Natural killer cell (primary cell): ENCODE data around the gene ADCY2. TPM values are rescaled to one million over a fixed set of nuclear protein-coding genes. Genes with fewer than 3 reads are reported as not detected.

Experiments used
- ATAC-seq, 3 donors: fragments of 150-1000 bp in 2 of 3; fragments of 200-7000 bp in 1 of 3; cut with Tn5 transposase; 1 replicate in 1 of 3; 2 replicates in 2 of 3; pipeline ENCODE4 v1.10.0; 2021; ENCODE audit warnings: mild to moderate bottlenecking in 2 of 3, moderate library complexity in 2 of 3
- DNase-seq, 2 donors: peaks; one replicate each; pipeline versions ENCODE4 v3.0.0 to v3.0.0-alpha.2; 2013 to 2021; ENCODE audit warnings: mixed read lengths in 1 of 2
- H3K27ac ChIP-seq: one replicate; pipeline ENCODE4 v1.5.1; 2013; ENCODE audit warnings: mild to moderate bottlenecking, low read length
- H3K27me3 ChIP-seq: one replicate; pipeline ENCODE4 v1.6.1; 2013; ENCODE audit warnings: low read length; ENCODE audit not compliant: control insufficient read depth, insufficient read depth
- H3K36me3 ChIP-seq: one replicate; pipeline ENCODE4 v1.6.1; 2013; ENCODE audit warnings: low read length; ENCODE audit not compliant: control insufficient read depth, insufficient read depth
- H3K4me1 ChIP-seq: one replicate; pipeline ENCODE4 v1.6.1; 2013; ENCODE audit warnings: low read length; ENCODE audit not compliant: control insufficient read depth, insufficient read depth
- H3K4me3 ChIP-seq: one replicate; pipeline ENCODE4 v1.5.1; 2013; ENCODE audit warnings: low read length
- H3K9me3 ChIP-seq: one replicate; pipeline ENCODE4 v1.6.1; 2013; ENCODE audit warnings: low read length; ENCODE audit not compliant: control insufficient read depth, insufficient read depth
- H3K27ac Mint-ChIP-seq, 2 donors: one replicate each; pipeline ENCODE4 v1.8.0; 2022; ENCODE audit warnings: mild to moderate bottlenecking in 2 of 2, mixed read lengths in 2 of 2, moderate library complexity in 1 of 2
- H3K27me3 Mint-ChIP-seq, 2 donors: one replicate each; pipeline ENCODE4 v1.8.0; 2022; ENCODE audit warnings: low read depth in 2 of 2, mixed read lengths in 2 of 2
- H3K36me3 Mint-ChIP-seq: one replicate; pipeline ENCODE4 v1.8.0; 2022; ENCODE audit warnings: mixed read lengths
- H3K4me1 Mint-ChIP-seq, 2 donors: one replicate each; pipeline ENCODE4 v1.8.0; 2022; ENCODE audit warnings: mixed read lengths in 2 of 2
- H3K4me3 Mint-ChIP-seq: one replicate; pipeline ENCODE4 v1.8.0; 2022; ENCODE audit warnings: mild to moderate bottlenecking, moderate library complexity, mixed read lengths
- H3K9me3 Mint-ChIP-seq, 2 donors: one replicate each; pipeline ENCODE4 v1.8.0; 2022; ENCODE audit warnings: mixed read lengths in 2 of 2
- CTCF ChIP-seq: fragments of 200-600 bp; IDR thresholded peaks from one replicate; pipeline ENCODE4 v1.8.0; 2022; ENCODE audit warnings: antibody characterized with exemption
- WGBS: methylation state at CpG from one replicate; pipeline ENCODE4 v1.1.7; 2013; ENCODE audit warnings: missing lambda C conversion rate; ENCODE audit not compliant: insufficient coverage; 5-methylcytosine and 5-hydroxymethylcytosine counted together
- intact Hi-C: fragments of 100-400 bp; cut with micrococcal nuclease; formaldehyde crosslinking; loops from one replicate; pipeline ENCODE4 v1.14.2; 2022
- total RNA-seq, 4 donors: library from RNA; stranded (reverse); fragments of 120-200 nt in 1 of 4; gene quantifications; one replicate each; pipeline versions ENCODE4 v1.2.3 to v1.2.4, GENCODE V29; 2013 to 2022

ADCY2 gene
- total RNA-seq, 3 donors from 2014 or later (not counting 1 experiment from before 2014, with no cell fraction given), result not detected

DNA sequence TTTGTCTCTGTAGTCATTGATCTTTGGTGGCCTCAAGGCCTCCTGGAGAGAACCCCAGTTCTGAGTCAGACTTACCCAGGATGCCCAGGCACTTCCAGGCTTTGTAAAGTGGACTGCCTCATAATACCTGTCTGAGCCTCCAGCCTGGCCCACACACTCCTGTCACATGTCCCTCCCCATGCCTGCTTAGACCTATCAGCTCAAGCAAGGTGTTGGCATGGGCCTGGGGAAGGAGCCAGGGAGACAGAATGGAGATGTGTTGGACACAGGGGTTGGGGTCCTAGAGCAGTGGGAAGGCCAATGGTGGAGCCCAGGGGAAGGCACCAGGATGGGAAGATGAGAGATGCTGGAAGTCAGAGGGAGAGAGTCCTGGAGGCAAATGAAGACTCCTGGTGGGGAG is 318.8 kb downstream of the ADCY2 start:
- Mint-ChIP-seq H3K27me3 (no peaks in the 10 kb centered on the region), H3K4me1 (no peaks in the 10 kb centered on the region), H3K4me3 (no peak overlapping the region), H3K27ac (no peak overlapping the region), H3K9me3 (no peaks in the 10 kb centered on the region), H3K36me3 (no peaks in the 10 kb centered on the region)
- TF ChIP-seq CTCF, result no peak
- Histone ChIP-seq H3K9me3 (no peaks in the 10 kb centered on the region), H3K4me1 (no peaks in the 10 kb centered on the region), H3K4me3 (no peak overlapping the region), H3K27me3 (no peaks in the 10 kb centered on the region), H3K36me3 (no peaks in the 10 kb centered on the region), H3K27ac (no peak overlapping the region)
- DNase-seq (no peak), ATAC-seq (no peak)
- intact Hi-C loops, result no loop called here

- Histone ChIP-seq H3K4me3 (no peak overlapping the region), H3K27me3 (no peaks in the 10 kb centered on the region), H3K27ac (no peak overlapping the region), H3K4me1 (no peaks in the 10 kb centered on the region), H3K9me3 (no peaks in the 10 kb centered on the region), H3K36me3 (no peaks in the 10 kb centered on the region)
- Mint-ChIP-seq H3K4me1 (no peaks in the 10 kb centered on the region), H3K27ac (no peak overlapping the region), H3K9me3 (peaks cover 0 to 3% of the 10 kb centered on the region in 2 donors), H3K36me3 (no peaks in the 10 kb centered on the region), H3K27me3 (no peaks in the 10 kb centered on the region), H3K4me3 (no peak overlapping the region)
- WGBS, result 90% methylated on average over 4 of the region's 4 CpGs
- DNase-seq (no peak), ATAC-seq (no peak)
- no peak for TF ChIP-seq CTCF
- intact Hi-C loops, result no loop called here
These were observed 321.8 kb downstream of the ADCY2 start for GRCh38 chr5:7717691-7718090.

DNA sequence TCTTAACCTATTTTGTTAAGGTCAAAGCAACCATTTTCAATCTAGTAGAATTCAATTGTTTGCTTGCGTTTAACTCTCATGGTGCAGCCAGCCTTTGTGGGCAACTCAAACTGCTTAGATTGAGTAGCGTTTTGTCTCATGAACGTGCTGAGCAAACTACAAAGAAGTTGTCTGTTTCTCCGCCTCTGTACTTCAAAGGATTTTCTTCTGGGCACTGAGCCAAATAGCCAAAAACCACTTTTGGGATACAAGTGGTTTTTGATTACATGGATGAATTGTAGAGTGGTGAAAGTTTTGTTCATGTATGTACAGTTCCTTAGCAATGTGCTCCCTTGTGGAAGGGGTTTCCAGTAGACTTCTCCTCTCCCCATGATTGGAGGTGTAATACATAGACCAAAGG is 332.1 kb downstream of the ADCY2 start:
- peaks cover 0 to 2% of the 10 kb centered on the region in 2 donors for H3K9me3 Mint-ChIP-seq
- no peak overlapping the region for H3K27ac ChIP-seq
- no peak overlapping the region for H3K27ac Mint-ChIP-seq
- no peak overlapping the region for H3K4me3 ChIP-seq
- ATAC-seq (no peak), DNase-seq (no peak)
- H3K36me3 ChIP-seq, result no peaks in the 10 kb centered on the region
- no peaks in the 10 kb centered on the region for H3K27me3 Mint-ChIP-seq
- 87% methylated on average over 4 of the region's 4 CpGs for WGBS
- no peaks in the 10 kb centered on the region for H3K9me3 ChIP-seq
- H3K4me1 ChIP-seq, result no peaks in the 10 kb centered on the region
- H3K4me3 Mint-ChIP-seq, result no peak overlapping the region
- H3K27me3 ChIP-seq, result no peaks in the 10 kb centered on the region
- TF ChIP-seq CTCF, result no peak
- H3K4me1 Mint-ChIP-seq, result no peaks in the 10 kb centered on the region
- no peaks in the 10 kb centered on the region for H3K36me3 Mint-ChIP-seq
- intact Hi-C loops, result no loop called here

- Mint-ChIP-seq H3K27me3 (peaks cover 0 to 5% of the 10 kb centered on the region in 2 donors), H3K27ac (no peak overlapping the region), H3K9me3 (no peaks in the 10 kb centered on the region), H3K4me1 (no peaks in the 10 kb centered on the region), H3K36me3 (no peaks in the 10 kb centered on the region), H3K4me3 (no peak overlapping the region)
- Histone ChIP-seq H3K27me3 (no peaks in the 10 kb centered on the region), H3K36me3 (no peaks in the 10 kb centered on the region), H3K9me3 (no peaks in the 10 kb centered on the region), H3K4me3 (no peak overlapping the region), H3K27ac (no peak overlapping the region), H3K4me1 (no peaks in the 10 kb centered on the region)
- intact Hi-C loops, result loop anchor here (5.0 kb wide), 1 partner anchor 974 kb away; no protein-coding TSS in a partner anchor
- no peak for ATAC-seq
- 92% methylated on average over 5 of the region's 5 CpGs for WGBS
- no peak for TF ChIP-seq CTCF
- no peak for DNase-seq
These were observed 345.6 kb downstream of the ADCY2 start for GRCh38 chr5:7741415-7742065.
